KOPT-K1 (cell line): Measurements from ENCODE around the gene CYSTM1.

Experiments used
- H3K27ac ChIP-seq: fragments of 200-600 bp; sonication (generic); 2 replicates; pipeline ENCODE4 v1.5.1; 2016; ENCODE audit warnings: antibody characterized with exemption, mild to moderate bottlenecking, low read depth, low read length; ENCODE audit not compliant: poor library complexity, severe bottlenecking
- H3K36me3 ChIP-seq: fragments of 200-600 bp; sonication (generic); 2 replicates; pipeline ENCODE4 v1.5.1; 2017; ENCODE audit warnings: antibody characterized with exemption, mild to moderate bottlenecking, low read length, moderate library complexity; ENCODE audit not compliant: insufficient read depth
- H3K9me3 ChIP-seq: fragments of 200-600 bp; sonication (generic); 2 replicates; pipeline ENCODE4 v1.5.1; 2017; ENCODE audit warnings: antibody characterized with exemption, low read length, mild to moderate bottlenecking; ENCODE audit not compliant: insufficient read depth, poor library complexity, severe bottlenecking

The CYSTM1 gene

DNA sequence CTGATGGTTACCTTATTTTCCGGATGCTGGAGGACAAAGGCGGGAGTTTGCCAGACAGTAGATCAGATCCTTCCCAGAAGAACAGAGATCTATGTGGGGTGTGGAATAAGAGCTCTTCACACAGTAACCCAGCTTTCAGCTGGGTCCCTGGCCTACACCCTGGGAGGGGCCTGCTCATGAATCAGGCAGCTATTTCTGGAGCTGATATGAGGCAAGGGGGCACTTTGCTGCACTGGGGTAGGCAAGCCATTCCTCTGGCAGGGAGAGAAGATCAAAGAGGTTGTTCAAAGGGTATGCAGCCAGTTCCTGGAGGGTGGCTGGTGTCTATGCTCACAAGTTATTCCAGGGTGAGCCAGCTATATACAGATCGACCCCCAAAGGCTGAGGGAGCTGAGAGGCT, 48.6 kb downstream of the CYSTM1 start:
- no peaks in the 10 kb centered on the region for H3K36me3 ChIP-seq
- H3K27ac ChIP-seq: no peak overlapping the region
- H3K9me3 ChIP-seq: no peaks in the 10 kb centered on the region

DNA sequence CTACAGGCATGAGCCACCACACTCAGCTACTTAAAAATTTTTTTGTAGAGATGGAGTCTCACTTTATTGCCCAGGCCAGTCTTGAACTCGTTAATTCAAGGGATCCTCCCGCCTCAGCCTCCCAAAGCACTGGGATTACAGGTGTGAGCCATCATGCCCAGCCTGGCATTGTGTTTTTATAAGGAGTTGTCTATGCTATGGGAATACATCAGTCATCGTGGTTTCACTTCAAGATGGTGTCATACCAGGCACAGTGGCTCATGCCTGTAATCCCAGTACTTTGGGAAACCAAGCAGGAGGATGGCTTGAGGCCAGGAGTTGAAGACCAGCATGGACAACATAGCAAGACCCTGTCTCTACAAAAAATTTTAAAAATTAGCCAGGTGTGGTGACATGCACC, 49.7 kb downstream of the CYSTM1 start:
- no peak overlapping the region for H3K27ac ChIP-seq
- no peaks in the 10 kb centered on the region for H3K9me3 ChIP-seq
- H3K36me3 ChIP-seq: no peaks in the 10 kb centered on the region

DNA sequence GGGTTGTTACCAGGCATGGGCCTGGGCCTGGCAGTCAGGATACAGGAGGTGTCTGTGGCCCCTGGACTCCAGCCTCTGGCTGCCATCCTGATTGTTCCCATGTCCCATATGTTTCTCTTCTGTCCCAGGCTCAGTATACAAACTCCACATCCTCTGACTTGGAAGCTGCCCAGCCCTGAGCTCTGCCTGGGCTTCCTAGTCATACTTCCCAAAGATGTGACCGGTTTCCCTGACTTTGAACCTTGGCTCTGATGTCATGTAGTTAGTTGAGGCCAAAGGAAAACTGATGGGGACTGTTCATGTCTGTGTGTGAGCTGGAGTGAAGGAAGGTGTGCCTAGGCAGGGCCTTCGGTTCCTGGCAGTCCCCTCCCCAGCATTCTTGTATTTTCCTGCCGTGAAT, 50.4 kb downstream of the CYSTM1 start:
- H3K27ac ChIP-seq: no peak overlapping the region
- no peaks in the 10 kb centered on the region for H3K36me3 ChIP-seq
- no peaks in the 10 kb centered on the region for H3K9me3 ChIP-seq

DNA sequence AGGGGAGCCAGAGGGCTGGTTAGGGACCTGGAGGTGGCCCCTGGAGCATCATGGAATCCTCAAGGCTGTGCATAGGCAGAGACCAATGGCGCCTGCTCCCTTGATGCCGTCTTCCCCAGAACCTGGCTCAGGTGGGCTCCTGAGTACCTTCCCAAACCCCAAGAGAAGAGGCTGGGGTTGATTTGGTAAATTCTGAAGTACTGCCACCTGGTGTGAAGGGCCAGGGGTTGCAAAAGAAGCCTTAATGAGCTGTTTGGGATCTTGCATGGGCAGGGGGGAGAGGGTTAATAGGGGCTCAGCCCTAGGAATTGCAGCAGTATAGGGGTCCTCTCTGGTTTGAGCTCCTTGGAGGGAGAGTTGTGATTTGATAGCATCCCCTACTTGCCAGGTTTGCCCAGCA, 52.1 kb downstream of the CYSTM1 start:
- no peak overlapping the region for H3K27ac ChIP-seq
- no peaks in the 10 kb centered on the region for H3K36me3 ChIP-seq
- H3K9me3 ChIP-seq: no peaks in the 10 kb centered on the region

DNA sequence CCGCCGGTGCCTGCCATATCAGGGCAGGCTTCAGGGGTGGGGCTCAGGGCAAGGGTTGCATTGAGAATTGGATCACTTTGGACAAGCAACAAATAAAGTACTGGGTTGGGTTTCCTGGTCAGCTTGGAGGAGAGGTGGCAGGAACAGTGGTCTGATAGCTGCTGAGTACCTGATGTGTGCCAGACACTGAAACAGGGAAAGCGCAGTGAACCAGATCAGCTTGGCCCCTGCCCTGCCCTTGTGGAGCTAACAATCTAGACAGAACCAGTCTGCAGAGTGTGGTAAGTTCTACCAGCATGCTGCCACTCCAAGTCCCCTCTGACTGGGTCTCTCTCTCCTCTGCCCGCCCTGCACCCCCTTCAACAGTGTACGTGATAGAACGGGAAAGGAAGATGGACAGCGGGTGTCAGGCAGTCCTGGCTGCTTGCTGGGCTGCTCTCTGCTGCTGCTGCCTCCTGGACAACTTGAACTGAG, 53.4 kb downstream of the CYSTM1 start:
- H3K9me3 ChIP-seq: no peaks in the 10 kb centered on the region
- H3K36me3 ChIP-seq: no peaks in the 10 kb centered on the region
- H3K27ac ChIP-seq: no peak overlapping the region

DNA sequence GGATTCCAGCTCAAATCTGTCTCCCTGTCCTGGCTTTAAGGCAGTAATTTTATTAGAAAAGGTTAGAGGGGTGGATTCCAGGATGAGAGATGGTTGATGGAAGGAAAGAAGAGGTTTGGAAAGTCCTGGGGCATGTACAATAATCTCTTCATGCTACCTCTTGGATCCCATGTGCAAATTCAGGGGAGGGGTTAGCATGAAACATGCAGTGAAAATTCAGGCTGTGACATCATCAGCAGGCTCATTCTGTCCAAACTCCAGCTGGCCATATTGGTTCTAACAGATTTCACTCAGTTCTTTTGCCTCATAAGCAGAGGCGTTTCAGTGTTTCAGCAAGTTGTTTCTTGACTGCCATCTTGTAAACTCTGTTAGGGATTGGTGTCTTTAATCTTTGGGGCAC, 55.4 kb downstream of the CYSTM1 start:
- no peak overlapping the region for H3K27ac ChIP-seq
- no peaks in the 10 kb centered on the region for H3K9me3 ChIP-seq
- no peaks in the 10 kb centered on the region for H3K36me3 ChIP-seq

DNA sequence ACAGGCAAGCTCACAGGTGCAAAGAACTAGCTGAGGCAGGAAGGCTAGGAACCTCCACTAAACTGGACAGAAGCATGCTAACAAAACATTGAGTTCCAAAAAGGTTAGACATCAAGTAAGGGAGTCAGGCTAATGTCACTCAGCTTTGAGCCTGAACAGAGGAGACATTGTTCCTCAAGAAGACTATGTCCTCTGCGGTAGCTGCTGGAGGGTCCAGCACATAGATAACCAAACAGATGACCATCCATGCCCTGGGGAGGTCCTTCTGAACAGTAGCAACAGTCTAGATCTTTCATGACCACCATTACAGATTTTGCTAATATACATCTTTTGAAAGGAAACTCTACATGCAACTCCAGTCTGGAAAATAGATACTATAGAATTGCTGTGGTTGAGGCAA, 57.7 kb downstream of the CYSTM1 start:
- Histone ChIP-seq H3K9me3 (no peaks in the 10 kb centered on the region), H3K27ac (no peak overlapping the region), H3K36me3 (no peaks in the 10 kb centered on the region)

DNA sequence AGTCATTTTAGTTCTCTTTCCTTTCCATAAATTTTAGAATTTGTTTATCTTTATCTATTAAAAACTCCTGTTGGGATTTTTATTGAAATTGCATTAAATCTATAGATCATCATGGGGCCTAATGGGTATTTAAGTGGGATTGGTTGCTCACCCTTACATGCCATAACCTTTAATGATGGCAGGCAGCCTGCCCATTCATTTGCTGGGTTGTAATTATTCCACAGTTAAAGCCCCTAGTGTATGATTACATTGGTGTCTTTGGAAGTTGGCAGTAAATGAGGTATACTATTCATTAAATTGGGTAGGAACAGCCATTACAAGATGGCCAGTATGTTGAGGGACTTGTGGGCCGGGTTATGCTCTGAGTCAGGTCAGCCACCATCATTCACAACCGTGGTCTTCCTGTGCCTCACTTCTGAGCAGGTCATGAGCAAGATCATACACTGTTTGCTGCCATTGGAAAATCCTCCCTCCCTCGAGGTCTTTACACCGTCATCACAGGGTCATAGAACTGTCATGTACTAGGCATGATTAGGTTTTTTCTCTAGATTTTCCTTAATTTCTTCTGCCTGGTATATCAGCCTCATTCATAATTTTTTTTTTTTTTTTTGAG, 59.5 kb downstream of the CYSTM1 start:
- Histone ChIP-seq H3K36me3 (no peaks in the 10 kb centered on the region), H3K27ac (no peak overlapping the region), H3K9me3 (no peaks in the 10 kb centered on the region)

DNA sequence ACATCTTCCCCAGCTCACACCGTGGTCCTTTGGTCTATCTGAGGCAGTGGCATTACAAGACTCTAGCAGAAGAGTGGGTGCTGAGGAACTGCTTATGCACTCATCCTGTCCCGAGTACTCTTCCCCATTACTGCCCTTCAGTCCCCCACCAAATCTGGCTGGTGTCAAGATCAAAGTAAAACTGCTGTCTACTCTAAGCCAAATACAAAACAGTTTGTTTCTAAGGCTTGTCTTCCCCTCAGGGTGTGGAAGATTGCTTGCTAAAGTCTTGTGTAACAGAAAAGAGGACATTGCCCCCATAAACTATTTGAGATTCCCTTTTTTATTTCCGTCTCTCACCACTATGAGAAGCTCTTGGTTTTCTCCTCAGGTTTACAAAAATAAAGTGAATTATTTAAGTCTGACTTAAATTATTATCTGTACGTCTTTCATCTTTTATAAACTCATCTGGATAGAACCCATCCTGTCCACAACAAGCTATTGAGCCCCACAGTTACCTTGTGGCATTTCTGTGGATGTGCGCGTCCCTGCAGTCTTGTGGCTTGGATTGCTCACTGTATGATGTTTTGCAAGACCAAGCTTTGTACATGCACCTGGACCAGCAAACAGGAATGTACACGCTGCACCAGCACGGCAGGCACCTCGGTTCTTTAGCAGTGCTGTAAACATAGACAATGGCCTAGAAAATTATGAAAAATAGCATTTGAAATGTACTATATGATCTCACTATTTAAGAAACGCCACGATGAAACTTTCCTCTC, 61.0 kb downstream of the CYSTM1 start:
- H3K27ac ChIP-seq: no peak overlapping the region
- no peaks in the 10 kb centered on the region for H3K36me3 ChIP-seq
- H3K9me3 ChIP-seq: no peaks in the 10 kb centered on the region

DNA sequence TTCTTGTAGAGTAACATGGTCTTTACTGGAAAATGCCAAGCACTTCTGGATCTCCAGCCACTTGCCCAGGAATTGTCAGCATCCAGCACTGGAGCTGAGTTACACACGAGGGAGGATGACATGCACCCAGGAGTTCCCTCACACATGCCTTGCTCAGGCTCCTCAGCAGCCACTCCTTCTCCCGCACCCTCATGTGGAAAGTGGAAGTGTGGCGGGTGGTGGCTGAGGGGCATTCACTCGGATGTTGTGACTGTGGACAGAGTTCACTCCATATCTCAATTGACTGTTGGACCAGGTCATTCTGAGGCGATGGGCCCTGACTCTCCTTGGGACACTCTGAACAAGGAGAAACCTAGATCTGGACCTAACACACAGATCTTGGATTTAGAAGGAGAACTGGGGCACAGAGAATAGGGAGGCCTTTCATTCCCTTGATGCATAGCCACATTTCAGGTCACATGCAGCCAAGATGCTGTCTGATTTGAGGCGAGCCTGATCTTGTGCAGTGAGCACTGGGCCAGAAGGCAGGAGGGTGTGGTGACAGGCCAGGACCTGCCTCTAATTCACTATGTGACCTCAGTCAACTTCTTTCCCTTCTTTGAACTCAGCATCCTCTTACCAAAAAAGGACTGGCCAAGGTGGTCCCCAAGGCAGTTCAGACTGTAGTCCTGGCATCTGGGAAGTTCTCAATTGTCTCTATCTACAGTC, 62.1 kb downstream of the CYSTM1 start:
- no peaks in the 10 kb centered on the region for H3K9me3 ChIP-seq
- H3K27ac ChIP-seq: no peak overlapping the region
- H3K36me3 ChIP-seq: no peaks in the 10 kb centered on the region

DNA sequence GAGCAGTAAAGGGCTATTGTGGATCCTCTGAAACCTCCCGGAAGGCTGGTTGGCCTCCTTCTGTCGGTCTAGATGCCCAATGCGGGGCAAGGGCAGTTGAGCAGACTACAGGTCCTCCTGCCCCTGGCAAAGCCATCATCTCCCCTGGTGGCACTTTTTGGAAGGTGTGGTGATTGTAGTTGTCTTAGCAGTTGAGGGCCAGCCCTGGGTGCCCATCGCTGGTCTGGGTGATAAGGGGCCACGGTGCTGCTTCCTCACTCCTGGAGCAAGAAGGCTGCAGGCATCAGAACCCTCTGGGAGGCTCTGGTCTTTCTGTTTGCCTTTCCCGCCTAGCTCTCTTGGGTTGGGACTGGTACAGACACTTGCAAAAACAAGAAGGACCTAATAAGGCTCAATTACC, 63.8 kb downstream of the CYSTM1 start:
- no peaks in the 10 kb centered on the region for H3K9me3 ChIP-seq
- peaks cover 3% of the 10 kb centered on the region; the same call in 1 of the 2 replicates for H3K36me3 ChIP-seq
- H3K27ac ChIP-seq: no peak overlapping the region

DNA sequence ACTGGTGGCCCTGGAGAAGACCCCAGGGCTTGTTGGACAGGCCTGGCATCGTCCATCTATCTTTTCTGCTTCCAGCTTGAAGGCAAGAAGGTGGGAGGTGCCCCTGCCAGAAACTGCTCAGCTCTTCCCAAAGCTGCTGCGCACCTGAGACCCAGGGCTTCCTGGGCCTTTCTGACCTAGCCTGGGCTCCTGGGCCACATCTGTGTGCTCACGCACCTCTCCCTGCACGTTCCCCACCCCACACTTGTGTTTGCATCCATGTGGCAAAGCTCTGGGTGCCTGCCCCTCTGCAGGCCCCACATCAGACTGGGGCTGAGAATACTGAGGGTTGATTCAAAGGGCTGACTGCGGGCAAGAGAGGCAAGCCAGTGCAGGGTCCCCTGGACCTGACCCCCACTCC, 64.5 kb downstream of the CYSTM1 start:
- Histone ChIP-seq H3K36me3 (peaks cover 10% of the 10 kb centered on the region), H3K27ac (no peak overlapping the region), H3K9me3 (no peaks in the 10 kb centered on the region)

DNA sequence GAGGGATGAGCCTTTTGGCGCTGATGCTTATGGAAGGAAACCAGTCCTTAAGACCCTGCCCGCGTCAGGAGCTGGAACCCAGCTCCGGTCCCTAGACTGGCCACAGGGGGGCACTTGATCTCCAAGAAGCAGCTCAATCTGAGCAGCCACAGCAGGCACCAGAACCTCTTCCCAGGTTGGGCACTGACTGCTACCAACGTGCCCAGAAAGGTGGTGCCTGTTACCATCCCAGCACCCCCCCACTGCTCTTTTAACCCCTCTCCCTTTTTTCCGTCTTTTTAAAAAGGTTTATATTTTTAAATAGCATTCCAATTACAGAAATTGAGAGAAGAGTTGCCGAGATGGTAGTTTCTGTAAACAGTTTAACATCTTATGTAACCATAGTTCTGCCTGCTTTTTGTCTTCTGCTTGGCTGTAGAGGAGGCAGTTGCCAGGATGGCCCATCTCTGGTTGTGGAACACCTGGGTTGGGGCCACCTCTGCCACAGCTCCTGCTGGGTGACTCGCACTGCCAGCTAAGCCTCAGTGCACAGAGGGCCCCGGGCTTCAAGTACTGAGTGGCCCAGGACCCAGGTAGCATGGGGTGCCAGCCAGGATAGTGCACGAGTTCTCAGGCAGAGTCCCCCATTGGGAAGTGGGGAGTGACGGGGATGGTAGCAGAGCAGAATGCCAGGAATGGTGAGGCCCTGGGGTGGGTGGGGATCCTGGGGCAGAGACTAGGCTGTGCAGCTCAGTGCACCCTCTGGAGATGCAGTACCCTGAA, 65.1 kb downstream of the CYSTM1 start:
- Histone ChIP-seq H3K27ac (no peak overlapping the region), H3K9me3 (no peaks in the 10 kb centered on the region), H3K36me3 (peaks cover 17% of the 10 kb centered on the region)

DNA sequence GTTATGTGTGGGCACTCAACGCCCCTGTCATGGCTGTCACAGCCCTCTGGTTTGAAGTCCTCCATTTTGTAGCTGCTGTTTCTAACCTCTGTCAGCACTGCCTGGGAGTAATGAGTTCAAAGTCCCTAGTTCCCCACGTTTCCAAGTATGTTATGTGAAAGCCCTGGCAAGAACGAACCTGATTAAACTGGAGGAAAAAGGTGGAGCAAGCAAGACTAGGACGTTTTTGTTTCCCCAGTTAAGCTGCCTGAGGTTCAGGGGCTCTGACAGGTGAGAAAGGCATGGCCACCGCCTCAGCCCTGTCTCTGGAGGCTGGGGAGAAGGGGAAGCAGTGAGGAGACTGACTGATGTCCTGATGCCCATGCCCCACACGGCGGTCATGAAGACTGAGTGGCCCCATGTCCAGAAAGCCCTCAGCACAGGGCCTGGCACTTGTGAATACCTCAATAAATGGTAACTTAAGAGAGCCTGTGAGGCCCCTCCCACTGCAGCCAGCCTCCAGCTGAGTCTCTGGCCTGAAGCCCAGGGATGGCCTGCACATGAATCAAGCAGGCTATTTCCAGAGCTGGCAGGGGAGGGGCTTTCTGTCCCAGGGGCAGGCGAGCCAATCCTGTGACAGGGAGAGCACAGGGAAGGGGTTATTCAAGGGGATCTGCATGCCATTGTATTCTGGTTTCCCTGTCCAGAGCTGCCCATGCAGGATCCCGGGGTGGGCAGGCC, 66.2 kb downstream of the CYSTM1 start:
- Histone ChIP-seq H3K9me3 (no peaks in the 10 kb centered on the region), H3K36me3 (peaks cover 27% of the 10 kb centered on the region), H3K27ac (no peak overlapping the region)
